Activated CD4-positive, alpha-beta T cell treated with anti-CD3 and anti-CD28 coated beads, Interleukin-2, amount 50 U/mL, for 16 hours (primary cell): ENCODE results near the gene TNFRSF25.
"Not testable (repeated sequence)": the region's sequence is repeated elsewhere in the genome, so short reads cannot be mapped to it uniquely, and the experiment has no call there.

ENCODE experiments used
- DNase-seq: peaks from one replicate; pipeline ENCODE4 v3.0.0-alpha.2; 2020

The TNFRSF25 gene

DNA sequence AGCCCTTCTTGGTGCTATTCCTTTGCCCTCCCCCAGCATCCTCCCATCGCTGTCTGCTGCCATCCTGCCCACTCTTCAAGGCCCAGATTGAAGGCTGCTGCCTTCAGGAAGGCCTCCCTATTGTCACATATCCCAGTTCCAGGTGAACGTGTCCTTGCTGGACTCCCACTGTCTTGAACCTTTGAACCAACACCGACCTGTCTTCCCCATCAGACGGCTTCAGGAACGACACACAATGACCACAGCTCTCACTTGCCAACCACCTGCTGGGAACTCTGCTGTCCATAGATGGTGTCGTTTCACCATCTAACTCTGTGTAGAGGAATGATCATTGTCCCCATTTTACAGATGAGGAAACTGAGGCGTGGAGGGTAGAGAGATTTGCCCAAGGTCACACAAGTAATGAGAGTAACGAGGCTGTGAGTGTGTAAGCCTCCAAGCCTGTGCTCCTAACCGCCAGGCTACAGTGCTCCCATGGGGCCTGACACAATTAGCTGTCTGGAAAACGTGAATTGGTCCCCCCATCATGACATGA, 35.4 kb upstream of the TNFRSF25 start:
- DNase-seq, result no peak

GRCh38 chr1:6500544-6501278, 34.7 kb upstream of the TNFRSF25 start:
- DNase-seq, result no peak

- no peak for DNase-seq
Measured at GRCh38 chr1:6499296-6499695, 33.3 kb upstream of the TNFRSF25 start.

- no peak for DNase-seq
Measured at GRCh38 chr1:6498576-6499111, 32.7 kb upstream of the TNFRSF25 start.

- no peak for DNase-seq
Measured at GRCh38 chr1:6497867-6498575, 32.0 kb upstream of the TNFRSF25 start.

DNA sequence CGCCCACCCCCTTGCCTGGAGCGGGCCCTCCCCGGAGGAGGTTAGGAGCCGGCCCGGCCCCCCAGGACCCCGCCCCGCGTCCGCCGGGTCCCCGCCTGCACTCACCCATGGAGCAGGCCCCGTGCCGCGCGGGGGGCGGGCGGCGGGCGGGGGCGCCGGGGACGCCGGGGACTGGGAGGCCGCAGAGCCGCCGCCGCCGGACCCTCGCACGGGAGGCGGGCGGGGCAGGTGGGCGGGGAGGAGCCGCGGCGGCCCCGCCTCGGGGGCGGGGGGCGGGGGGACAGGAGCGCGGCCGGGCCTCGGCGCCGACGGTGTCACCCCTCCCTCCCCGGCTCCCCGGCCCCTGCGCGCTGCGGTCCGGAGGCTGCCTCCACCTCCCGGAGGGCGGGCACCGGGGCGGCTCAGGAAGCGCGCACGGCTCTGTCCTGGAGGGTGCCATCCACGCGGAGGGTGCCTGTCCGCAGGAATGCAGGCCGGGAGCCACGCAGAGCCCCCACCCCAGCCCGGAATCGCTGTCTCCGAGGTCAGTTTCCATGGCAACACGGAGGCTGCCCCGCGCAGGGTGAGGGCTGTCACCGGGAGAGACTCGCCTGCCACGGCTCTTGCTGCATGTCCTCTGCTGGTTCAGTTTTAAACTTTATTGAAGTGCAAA, 31.4 kb upstream of the TNFRSF25 start:
- peak; percentile 19 for DNase-seq

GRCh38 chr1:6496890-6497214, 30.9 kb upstream of the TNFRSF25 start:
- DNase-seq, result no peak

DNA sequence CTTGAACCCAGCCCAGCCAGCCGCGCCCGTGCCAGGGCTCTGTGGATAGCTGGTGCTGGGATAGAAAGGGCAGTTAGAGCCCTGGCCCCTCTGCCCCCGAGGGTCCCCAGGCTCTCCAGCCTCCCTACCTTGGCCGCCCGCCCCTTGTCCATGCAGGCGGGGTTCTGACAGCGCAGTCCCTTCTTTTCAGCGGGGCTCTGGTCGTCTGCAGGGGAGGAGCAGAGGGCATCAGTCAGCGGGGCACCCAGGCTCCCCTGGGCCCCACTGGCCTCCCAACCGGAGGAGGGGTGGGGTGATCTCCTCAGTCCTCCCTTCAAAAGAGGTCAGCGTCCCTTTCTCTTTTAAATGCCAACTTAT, 30.4 kb upstream of the TNFRSF25 start:
- no peak for DNase-seq

GRCh38 chr1:6495540-6496364, 29.8 kb upstream of the TNFRSF25 start:
- DNase-seq, result no peak

- DNase-seq, result no peak
Measured at GRCh38 chr1:6495041-6495441, 29.1 kb upstream of the TNFRSF25 start.

DNA sequence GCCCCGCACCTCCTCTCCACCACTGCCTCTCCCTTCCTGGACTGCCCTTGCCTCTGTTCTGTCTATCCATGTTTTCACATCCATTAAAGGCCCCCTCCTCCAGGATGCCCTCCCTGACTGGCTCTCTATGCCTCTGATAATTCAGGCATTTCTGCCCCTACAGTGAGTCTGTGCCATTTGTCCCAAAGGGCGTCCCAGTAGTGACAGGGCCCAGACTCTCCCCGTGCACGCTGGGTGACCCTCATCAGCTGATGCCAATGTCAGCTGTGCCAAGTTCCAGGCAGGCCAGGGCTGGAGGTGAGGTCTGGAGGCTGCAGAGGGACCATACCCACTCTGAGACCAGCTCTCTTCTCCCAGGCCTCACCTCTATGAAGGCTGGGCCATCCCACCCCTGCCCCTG, 28.7 kb upstream of the TNFRSF25 start:
- DNase-seq, result no peak

DNA sequence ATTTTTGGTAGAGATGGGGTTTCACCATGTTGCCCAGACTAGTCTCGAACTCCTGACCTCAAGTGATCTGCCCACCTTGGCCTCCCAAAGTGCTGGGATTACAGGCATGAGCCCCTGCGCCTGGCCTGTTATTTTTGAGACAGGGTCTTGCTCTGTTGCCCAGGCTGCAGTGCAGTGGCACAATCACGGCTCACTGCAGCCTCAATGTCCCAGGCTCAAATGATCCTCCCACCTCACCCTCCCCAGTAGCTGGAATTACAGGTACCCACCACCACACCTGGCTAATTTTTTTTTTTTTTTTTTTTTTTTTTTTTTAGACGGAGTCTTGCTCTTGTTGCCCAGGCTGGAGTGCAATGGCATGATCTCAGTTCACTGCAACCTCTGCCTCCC, 27.9 kb upstream of the TNFRSF25 start:
- DNase-seq, result not testable (repeated sequence)

DNA sequence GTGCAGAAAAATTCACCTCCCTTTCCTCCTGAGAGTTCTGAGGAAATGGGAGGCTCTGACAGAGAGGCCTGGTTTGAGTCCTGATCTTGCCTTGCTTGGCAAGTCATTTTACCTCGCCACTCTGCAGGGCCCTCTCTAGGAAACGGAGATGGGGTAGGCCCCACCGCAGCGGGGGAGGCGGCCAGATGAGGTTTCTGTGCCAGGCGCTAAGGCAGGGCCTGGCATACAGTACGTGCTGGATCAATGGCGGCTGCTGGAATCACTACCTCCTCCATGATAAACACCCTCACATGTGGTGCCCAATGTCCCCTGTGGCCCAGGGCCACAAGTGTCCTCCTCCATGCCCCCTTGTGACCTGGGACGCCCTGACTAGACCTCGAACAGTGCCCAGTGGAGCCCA, 26.0 kb upstream of the TNFRSF25 start:
- no peak for DNase-seq

DNA sequence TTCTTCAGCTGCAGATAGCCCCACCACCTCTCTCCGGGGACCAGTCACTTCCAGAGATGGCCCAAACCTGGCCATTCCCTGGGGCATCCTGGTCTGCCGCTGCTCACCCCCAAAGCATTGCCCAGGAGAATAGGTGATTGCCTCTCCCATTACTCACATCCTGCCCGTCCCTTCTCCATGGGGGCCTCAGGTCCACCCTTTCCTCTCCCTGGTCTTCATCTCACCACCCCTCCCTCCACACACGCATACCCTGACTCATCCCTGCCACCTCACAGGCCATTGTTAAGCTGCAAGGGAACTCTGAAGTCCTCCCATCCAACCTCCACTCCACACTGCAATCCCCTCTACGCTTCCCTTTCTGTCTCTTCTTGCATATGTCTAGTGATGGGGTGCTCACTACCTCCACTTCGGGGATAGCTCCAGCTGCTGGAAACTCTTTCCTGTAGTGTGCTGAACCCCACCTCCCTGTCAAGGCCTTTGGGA, 25.5 kb upstream of the TNFRSF25 start, which contains the start of gene PLEKHG5:
TSS of gene PLEKHG5 (minus strand) at position 188 of the 483 bp plus-strand sequence. CDS start 14,096 bp downstream, outside the sequence.
- DNase-seq, result no peak

- no peak for DNase-seq
Measured at GRCh38 chr1:6491081-6491449, 25.1 kb upstream of the TNFRSF25 start.

DNA sequence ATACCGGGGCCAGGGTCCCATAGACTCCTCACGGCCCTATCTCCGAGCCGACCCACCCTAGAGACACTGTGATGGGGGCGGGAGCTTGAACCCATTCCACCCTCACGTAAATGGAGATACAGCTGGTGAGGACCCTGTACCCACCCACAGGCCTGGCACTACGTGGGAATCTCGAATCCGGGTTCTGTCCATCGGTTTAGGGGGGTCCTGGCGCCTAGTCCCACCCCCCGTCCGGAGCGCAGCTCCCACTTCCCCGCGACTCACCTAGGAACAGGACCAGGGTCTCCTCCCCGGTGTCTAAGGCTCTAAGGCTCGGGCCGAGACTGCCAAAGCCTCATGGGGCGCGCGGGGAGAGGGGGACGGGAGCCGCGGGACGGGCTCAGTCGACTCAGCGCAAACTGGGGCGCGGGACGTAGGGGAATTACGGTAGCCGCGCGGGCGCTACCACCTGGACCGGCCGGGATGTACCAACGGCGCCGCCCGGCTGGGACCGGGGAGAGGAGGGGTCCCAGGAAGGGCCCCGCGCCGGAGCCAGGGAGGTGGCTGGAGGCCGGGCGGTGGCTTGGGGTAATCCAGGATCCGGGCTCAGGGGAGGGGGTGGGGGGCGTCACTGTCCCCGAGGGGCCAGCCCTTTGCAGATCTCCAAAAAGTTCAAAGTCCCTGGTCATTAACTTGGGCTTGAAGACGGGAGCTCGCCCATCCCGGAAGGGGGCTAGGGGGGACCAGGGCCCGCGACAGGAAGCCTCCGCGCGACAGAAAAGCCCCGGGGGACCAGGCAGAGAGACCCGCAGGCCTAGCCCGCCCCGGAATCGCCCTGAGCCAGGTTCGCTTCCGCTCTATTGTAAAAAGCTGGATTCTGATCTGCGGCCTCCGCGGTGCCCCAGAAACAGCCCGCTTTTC, 24.5 kb upstream of the TNFRSF25 start:
- peak; percentile 73 for DNase-seq

- peak; percentile 88 for DNase-seq
Measured at GRCh38 chr1:6489799-6490180, 23.8 kb upstream of the TNFRSF25 start.

- no peak for DNase-seq
Measured at GRCh38 chr1:6489383-6489765, 23.4 kb upstream of the TNFRSF25 start.

GRCh38 chr1:6488602-6489382, 22.8 kb upstream of the TNFRSF25 start:
- no peak for DNase-seq

DNA sequence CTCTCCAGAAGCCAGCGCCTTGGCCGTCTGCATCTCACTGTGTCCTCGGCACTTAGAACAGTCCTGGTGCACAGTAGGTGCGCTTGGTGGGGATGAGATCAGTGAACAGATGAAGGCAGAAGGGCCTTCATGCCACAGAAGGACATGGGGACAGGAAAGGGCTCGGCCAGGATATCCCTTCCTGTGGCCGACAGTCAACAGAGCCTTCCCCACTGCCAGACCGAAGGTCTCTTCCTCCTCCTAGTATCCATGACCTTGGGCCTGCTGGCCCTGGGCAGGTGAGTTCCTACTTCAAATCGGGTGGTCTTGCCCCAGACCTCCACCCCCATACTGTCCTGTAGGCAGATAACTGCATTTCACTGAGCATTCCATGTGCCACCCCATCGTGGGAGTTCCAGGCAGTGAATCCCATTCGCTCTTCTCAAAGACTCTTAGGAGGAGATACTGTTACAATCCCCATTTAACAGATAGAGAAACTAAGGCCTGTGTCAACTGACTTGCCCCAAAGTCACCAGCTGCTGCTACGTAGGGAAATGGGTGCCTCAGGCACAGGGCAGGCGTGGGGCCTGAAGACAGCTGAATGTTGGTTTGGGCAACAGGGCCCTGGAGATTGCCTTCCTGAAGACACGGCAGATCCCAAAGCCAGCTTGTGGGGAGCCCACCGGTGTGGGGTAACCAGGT, 22.0 kb upstream of the TNFRSF25 start:
- no peak for DNase-seq
